Stimulated activated CD4-positive, alpha-beta T cell treated with anti-CD3 and anti-CD28 coated beads, Interleukin-2, amount 100 ng/mL, for 24 hours (primary cell): ENCODE results near the gene TMEM72.

Experiments used
- DNase-seq, 2 donors: peaks; one replicate each; pipeline ENCODE4 v3.0.0-alpha.2; 2020

TMEM72 gene

GRCh38 chr10:44969854-44970253, 58.7 kb downstream of the TMEM72 start:
- no peak for DNase-seq

- DNase-seq: no peak
These were observed 59.8 kb downstream of the TMEM72 start for GRCh38 chr10:44970812-44971395.

GRCh38 chr10:44971434-44971833, 60.3 kb downstream of the TMEM72 start:
- no peak for DNase-seq

DNA sequence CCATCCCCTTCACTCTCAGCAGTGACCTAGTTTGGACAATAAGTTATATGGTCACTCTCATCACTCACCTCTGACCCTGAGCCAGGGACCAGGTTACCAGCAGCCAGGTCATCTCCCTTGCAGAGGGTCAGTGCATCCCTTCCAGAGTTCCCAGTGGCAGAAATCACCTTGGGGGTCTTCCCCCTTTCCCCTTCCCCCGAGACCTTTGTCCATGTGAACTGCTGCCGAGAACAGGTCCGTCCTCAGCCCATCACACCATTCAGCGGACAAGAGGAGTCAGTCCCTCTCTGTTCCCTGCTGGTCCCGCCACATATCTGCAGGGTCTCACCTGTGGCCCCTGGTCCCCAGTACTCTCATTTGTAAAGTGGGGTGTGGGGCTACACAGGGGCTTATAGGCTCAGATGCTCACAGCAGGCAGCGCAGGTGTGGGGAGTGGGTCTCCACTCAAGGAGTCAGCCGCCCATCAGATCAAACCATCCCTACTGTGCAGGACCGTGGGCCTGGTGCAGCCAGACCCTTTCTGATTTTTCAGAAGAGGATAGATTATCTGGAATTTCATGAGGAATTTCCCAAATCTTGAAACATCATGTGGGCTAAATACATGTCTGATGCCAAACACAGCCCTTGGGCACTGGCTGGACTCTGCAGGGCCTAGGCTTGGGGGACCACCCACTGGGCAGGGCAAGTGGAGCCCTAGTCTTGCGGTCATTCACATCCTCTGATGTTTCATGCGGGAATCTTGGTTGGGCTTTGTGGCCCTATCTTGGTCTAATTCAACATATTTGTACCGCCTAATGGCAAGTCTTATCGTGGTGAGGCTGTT, 61.0 kb downstream of the TMEM72 start:
- DNase-seq: no peak

- no peak for DNase-seq
These were observed 61.8 kb downstream of the TMEM72 start for GRCh38 chr10:44972874-44973306.

- DNase-seq: no peak
These were observed 62.4 kb downstream of the TMEM72 start for GRCh38 chr10:44973323-44974081.

GRCh38 chr10:44974082-44974627, 63.0 kb downstream of the TMEM72 start:
- DNase-seq: no peak

GRCh38 chr10:44974628-44975430, 63.7 kb downstream of the TMEM72 start:
- peak; percentile 73 to 74 for DNase-seq

DNA sequence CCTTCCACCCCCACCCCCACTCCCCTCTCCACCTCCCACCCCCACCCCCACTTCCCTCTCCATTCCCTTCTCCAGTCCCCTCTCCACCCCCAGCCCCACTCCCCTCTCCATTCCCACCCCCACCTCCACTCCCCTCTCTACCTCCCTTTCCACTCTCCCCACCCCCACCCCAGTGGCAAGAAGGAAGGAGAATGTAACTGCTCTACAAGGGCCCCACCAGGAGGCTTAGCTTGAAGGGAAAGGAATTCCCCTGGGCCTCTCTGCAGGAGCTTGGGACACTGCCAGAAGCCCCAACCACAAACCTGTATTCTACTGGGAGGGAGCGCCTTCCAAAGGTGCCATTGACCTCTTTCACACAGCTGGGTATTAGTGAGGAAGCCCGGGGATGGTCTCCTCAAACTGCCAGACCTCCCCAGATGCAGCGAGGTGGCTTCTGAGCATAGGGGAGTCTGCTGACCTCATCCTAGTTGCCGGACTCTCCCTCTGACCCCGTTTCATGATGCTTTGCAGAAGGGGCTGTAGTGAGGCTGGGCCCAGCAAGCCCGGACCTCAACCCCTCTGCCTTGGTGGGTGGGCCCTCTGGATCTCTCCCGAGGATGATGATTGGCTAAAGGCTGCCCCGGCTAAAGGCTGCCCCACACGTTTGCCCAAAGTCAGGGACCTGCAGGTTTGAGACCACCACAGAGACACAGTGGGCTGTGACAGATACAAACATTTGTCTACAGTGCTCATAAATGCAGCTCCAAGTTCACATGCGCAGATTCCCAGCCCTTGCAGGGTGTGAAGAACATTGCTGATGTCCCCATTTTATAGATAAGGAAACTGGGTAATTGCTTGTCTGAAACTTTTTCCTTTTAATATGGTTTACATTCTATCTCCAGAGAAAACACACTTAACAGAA, 64.5 kb downstream of the TMEM72 start:
- no peak for DNase-seq

GRCh38 chr10:44976352-44977198, 65.4 kb downstream of the TMEM72 start:
- DNase-seq: no peak

GRCh38 chr10:44977287-44978212, 66.4 kb downstream of the TMEM72 start:
- DNase-seq: no peak

DNA sequence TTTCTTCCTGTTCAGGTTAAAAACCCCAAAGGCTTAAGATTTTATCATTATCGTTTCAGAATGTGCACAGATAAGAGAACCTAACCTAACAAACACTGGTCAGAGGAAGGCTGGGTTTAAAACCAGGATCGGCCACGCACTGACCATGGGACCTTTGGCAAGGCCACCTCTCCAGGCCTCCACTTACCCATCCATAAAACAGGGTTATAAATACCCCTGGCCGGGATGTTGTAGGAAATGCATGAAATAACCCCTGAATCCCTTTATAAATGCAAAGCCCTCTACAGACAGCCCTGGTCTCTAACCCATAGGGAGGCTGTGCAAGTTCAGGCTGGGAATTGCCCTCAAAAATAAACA, 67.1 kb downstream of the TMEM72 start:
- no peak for DNase-seq

- DNase-seq: no peak
These were observed 67.6 kb downstream of the TMEM72 start, which contains the start of gene DEPP1 for GRCh38 chr10:44978570-44979280. Gene DEPP1, minus strand, starts transcription at chr10:44978809. Its CDS starts 779 bp downstream, at chr10:44978030.

- DNase-seq: no peak
These were observed 68.4 kb downstream of the TMEM72 start for GRCh38 chr10:44979281-44980191.

DNA sequence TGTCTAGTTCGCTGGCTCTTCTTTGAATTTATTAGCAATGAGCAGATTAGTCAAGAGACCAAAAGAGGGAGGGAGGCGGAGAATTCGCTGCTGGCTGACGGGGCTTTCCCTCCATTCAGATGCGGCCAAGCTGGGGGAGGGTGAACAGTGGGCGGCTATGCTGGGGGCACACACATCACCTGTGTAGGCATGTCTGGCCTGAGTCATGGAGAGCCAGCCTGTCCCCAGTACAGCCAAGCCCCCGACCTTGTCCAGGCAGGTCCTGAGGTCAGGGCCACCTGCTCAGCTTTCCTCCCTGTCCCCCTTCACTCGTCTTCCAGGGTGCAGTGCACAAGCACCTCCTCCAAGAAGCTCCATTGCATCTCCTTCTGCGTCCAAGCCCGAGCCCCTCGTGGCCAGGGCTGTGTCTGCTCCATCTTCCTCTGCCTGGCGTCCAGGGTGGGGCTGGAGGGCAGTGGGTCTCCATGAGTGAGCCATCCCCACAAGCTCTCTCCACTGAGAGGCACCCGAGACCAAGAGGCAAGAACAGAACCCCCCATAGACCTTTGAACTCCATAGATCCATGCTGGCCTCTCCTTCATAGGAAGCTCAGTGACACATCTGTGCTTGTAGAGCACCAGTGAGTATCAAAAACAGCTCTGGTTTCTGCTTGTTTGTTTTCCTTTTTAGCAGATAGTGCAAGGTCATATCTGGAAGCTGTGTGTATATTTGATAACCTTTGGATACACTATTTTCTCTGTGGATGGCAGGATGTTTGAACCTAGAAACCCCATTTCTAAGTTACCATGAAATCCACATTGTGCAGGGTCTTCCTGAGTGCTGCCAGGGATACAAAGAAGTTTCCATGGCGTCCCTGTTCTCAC, 69.4 kb downstream of the TMEM72 start:
- DNase-seq: no peak
